Astrocyte (in vitro differentiated cells and primary cell): ENCODE data around the gene VPS13A.
"Not testable (repeated sequence)": the region's sequence is repeated elsewhere in the genome, so short reads cannot be mapped to it uniquely, and the experiment has no call there.

Source experiments
- EZH2 ChIP-seq: IDR thresholded peaks from 2 replicates; pipeline ENCODE4 v1.6.1; 2012; ENCODE audit warnings: mild to moderate bottlenecking, low read length, inconsistent platforms; ENCODE audit not compliant: insufficient read depth
- TF ChIP-seq, protein P1 (sequence below): IDR thresholded peaks from 2 replicates; pipeline ENCODE4 v1.5.1; 2011; ENCODE audit warnings: low read depth, mild to moderate bottlenecking, inconsistent platforms, low read length, moderate library complexity; ENCODE audit not compliant: insufficient read depth

DNA sequence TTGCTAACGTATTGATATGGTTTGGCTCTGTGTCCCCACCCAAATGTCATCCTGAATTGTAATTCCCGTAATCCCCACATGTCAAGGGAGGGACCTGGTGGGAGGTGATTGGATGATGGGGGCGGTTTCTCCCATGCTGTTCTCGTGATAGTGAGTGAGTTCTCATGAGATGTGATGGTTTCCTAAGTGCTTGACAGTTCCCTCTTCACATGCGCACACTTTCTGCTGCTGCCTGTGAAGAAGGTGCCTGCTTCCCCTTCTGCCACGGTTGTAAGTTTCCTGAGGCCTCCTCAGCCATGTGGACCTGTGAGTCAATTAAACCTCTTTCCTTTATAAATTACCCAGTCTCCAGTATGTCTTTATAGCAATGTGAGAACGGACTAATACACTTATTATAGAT lies 263.8 kb downstream of the VPS13A start:
- TF ChIP-seq, protein P1, sequence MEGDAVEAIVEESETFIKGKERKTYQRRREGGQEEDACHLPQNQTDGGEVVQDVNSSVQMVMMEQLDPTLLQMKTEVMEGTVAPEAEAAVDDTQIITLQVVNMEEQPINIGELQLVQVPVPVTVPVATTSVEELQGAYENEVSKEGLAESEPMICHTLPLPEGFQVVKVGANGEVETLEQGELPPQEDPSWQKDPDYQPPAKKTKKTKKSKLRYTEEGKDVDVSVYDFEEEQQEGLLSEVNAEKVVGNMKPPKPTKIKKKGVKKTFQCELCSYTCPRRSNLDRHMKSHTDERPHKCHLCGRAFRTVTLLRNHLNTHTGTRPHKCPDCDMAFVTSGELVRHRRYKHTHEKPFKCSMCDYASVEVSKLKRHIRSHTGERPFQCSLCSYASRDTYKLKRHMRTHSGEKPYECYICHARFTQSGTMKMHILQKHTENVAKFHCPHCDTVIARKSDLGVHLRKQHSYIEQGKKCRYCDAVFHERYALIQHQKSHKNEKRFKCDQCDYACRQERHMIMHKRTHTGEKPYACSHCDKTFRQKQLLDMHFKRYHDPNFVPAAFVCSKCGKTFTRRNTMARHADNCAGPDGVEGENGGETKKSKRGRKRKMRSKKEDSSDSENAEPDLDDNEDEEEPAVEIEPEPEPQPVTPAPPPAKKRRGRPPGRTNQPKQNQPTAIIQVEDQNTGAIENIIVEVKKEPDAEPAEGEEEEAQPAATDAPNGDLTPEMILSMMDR: not testable (repeated sequence)
- not testable (repeated sequence) for TF ChIP-seq EZH2
